ENCODE data around the gene PHRF1. TPM values are rescaled to one million over a fixed set of nuclear protein-coding genes. Genes with fewer than 3 reads are reported as not detected.

Gene PHRF1
- total and polyA plus RNA-seq, 9 of the 15 experiments (the other 6 are each of a cell fraction or from before 2014, with no cell fraction given), result 0.07 to 37.2 (median 7.7) TPM

GRCh38 chr11:623349-623869 is 47.1 kb downstream of the PHRF1 start:
- H3K79me2 ChIP-seq (ENCODE audit: control insufficient read depth, insufficient read depth, low read length), result no peaks in the 10 kb centered on the region
- no peak overlapping the region for H3K4me2 ChIP-seq (ENCODE audit: insufficient read depth, low read length)
- in situ Hi-C loops (cut with MboI), result no loop called here
- no peaks in the 10 kb centered on the region for H3K9me3 ChIP-seq (replicated peaks; ENCODE audit: control insufficient read depth, insufficient read depth, low read depth, low read length)
- no peak overlapping the region for H3K27ac ChIP-seq (ENCODE audit: extremely low read depth, low read depth, low read length)
- FAIRE-seq (no peak), ATAC-seq (no peak), DNase-seq (ENCODE audit: extremely low read depth in 1 of 4, low spot score in 3 of 4) (no peak)
- CTCF ChIA-PET (ENCODE audit: low intra/inter-chr PET ratio), result no interaction called here
- H3K9me1 ChIP-seq (ENCODE audit: control insufficient read depth, insufficient read depth, low read length), result peaks cover under 1% of the 10 kb centered on the region
- no peak overlapping the region for H2AFZ ChIP-seq (ENCODE audit: low read depth, low read length)
- H3K36me3 ChIP-seq (ENCODE audit: control insufficient read depth, insufficient read depth, low read length), result peaks cover 22% of the 10 kb centered on the region; the same call in 2 of the 3 replicates
- no peaks in the 10 kb centered on the region for H4K20me1 ChIP-seq (replicated peaks; ENCODE audit: control insufficient read depth, insufficient read depth, low read length)
- no TSS peak for BruUV-seq (replicated peaks)
- POLR2A ChIA-PET, result interaction anchor here (0.6 to 0.8 kb wide), 2 partner anchors 10 to 23 kb away, joined by 3 to 4 read pairs; no protein-coding TSS in a partner anchor
- H3K9ac ChIP-seq (ENCODE audit: insufficient read depth in 1 of 2, low read depth in 2 of 2, low read length in 2 of 2), result no peak overlapping the region
- TF ChIP-seq NCOA2 (IDR thresholded peaks at IDR 0.05; ENCODE audit: partially characterized antibody in 2 of 2) (no peak), ARHGAP35 (IDR thresholded peaks at IDR 0.05; ENCODE audit: partially characterized antibody) (no peak), ZBTB1 (CRISPR knock-in tag; IDR thresholded peaks at IDR 0.05; ENCODE audit: borderline replicate concordance, low read depth) (no peak), ZNF197 (CRISPR knock-in tag; IDR thresholded peaks at IDR 0.05; ENCODE audit: low read depth) (no peak), TCFL5 (CRISPR knock-in tag; conservative IDR thresholded peaks at IDR 0.05) (no peak), TAF9B (IDR thresholded peaks at IDR 0.05; ENCODE audit: partially characterized antibody) (no peak), MEIS2 (IDR thresholded peaks at IDR 0.05; ENCODE audit: partially characterized antibody) (no peak), ATF4 (CRISPR knock-in tag; IDR thresholded peaks at IDR 0.05) (no peak), PTRF (tag; IDR thresholded peaks at IDR 0.05) (no peak), EHMT2 (IDR thresholded peaks at IDR 0.05) (no peak), KLF10 (CRISPR knock-in tag; IDR thresholded peaks at IDR 0.05) (no peak), ZBTB2 (IDR thresholded peaks at IDR 0.05) (no peak), MYBL2 (IDR thresholded peaks at IDR 0.05; ENCODE audit: low read depth) (no peak), MYBL2 (CRISPR knock-in tag; IDR thresholded peaks at IDR 0.05; ENCODE audit: borderline replicate concordance) (no peak), RBFOX2 (IDR thresholded peaks at IDR 0.05; ENCODE audit: low read depth, low read length) (no peak), MXI1 (IDR thresholded peaks at IDR 0.05; ENCODE audit: low read depth, low read length) (no peak), SMAD2 (IDR thresholded peaks at IDR 0.05; ENCODE audit: low read depth, low read length) (no peak), OTX1 (CRISPR knock-in tag; IDR thresholded peaks at IDR 0.05) (no peak)
- TF ChIP-seq, protein P1, sequence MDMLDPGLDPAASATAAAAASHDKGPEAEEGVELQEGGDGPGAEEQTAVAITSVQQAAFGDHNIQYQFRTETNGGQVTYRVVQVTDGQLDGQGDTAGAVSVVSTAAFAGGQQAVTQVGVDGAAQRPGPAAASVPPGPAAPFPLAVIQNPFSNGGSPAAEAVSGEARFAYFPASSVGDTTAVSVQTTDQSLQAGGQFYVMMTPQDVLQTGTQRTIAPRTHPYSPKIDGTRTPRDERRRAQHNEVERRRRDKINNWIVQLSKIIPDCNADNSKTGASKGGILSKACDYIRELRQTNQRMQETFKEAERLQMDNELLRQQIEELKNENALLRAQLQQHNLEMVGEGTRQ (CRISPR knock-in tag; IDR thresholded peaks at IDR 0.05), result no peak
- H3K4me1 ChIP-seq (replicated peaks in 1 of 2; ENCODE audit: control insufficient read depth in 2 of 2, insufficient read depth in 2 of 2, low read length in 2 of 2), result peaks cover 0 to 64% of the 10 kb centered on the region in 2 experiments; a peak in 2 of 5 replicates
- no peaks in the 10 kb centered on the region for H3K27me3 ChIP-seq (ENCODE audit: control insufficient read depth in 2 of 2, insufficient read depth in 2 of 2, low read length in 2 of 2)
- WGBS (ENCODE audit: insufficient coverage, low coverage, missing lambda C conversion rate), result 85% methylated on average over 13 of the region's 15 CpGs
- no peak overlapping the region for H3K4me3 ChIP-seq
- intact Hi-C loops (cut with micrococcal nuclease), result no loop called here

Measured in K562 (cell line).